Sigmoid colon (tissue), 4 donors: ENCODE measurements around the gene NUP214.

Experiments
- CTCF ChIP-seq, 4 experiments: fragments of 450-650 bp in 3 of 4; fragments of 200-600 bp in 1 of 4; IDR thresholded peaks; one replicate each; pipeline ENCODE4 v1.5.1; 2016 to 2019; ENCODE audit warnings: antibody characterized with exemption in 4 of 4, mild to moderate bottlenecking in 3 of 4, moderate library complexity in 2 of 4
- POLR2AphosphoS5 ChIP-seq, 4 donors: sonication (generic); formaldehyde crosslinking; IDR thresholded peaks; one replicate each; pipeline ENCODE4 v1.6.1; 2017; ENCODE audit warnings: antibody characterized with exemption in 4 of 4

GRCh38 chr9:131095666-131096268, 29.6 kb upstream of the NUP214 start:
- no peak for TF ChIP-seq CTCF (IDR thresholded peaks at IDR 0.05)
- no peak for TF ChIP-seq POLR2AphosphoS5 (IDR thresholded peaks at IDR 0.05)
